Measurements from ENCODE around the gene CTNNA3. TPM values are rescaled to one million over a fixed set of nuclear protein-coding genes. Genes with fewer than 3 reads are reported as not detected.

CTNNA3 gene
- total and polyA plus RNA-seq, 2 donors (not counting 3 experiments of a cell fraction or from before 2014, with no cell fraction given), result not detected

GRCh38 chr10:66514666-66515065 is 1181.3 kb downstream of the CTNNA3 start:
- Histone ChIP-seq H2AFZ (ENCODE audit: low read depth, low read length) (no peak overlapping the region), H3K4me1 (ENCODE audit: control insufficient read depth, extremely low read depth, insufficient read depth, low read length) (no peaks in the 10 kb centered on the region), H3K9me1 (replicated peaks; ENCODE audit: control insufficient read depth, extremely low read depth, insufficient read depth, low read length) (no peaks in the 10 kb centered on the region), H3K27me3 (ENCODE audit: control insufficient read depth in 2 of 2, insufficient read depth in 2 of 2, low read length in 2 of 2) (no peaks in the 10 kb centered on the region), H3K4me2 (ENCODE audit: insufficient read depth, low read length) (no peak overlapping the region), H4K20me1 (replicated peaks; ENCODE audit: control insufficient read depth, extremely low read depth, insufficient read depth, low read length) (no peaks in the 10 kb centered on the region), H3K4me3 (replicated peaks in 1 of 3; ENCODE audit: insufficient read depth in 1 of 3, low read depth in 1 of 3, low read length in 3 of 3) (no peak overlapping the region), H3K36me3 (ENCODE audit: control insufficient read depth in 2 of 2, extremely low read depth in 1 of 2, insufficient read depth in 2 of 2, low read length in 2 of 2) (no peaks in the 10 kb centered on the region), H3K9me3 (replicated peaks; ENCODE audit: control insufficient read depth, insufficient read depth, low read length) (peaks cover 2% of the 10 kb centered on the region), H3K9ac (replicated peaks; ENCODE audit: extremely low read depth, insufficient read depth, low read length) (no peak overlapping the region), H3K79me2 (ENCODE audit: control insufficient read depth, insufficient read depth, low read length) (no peaks in the 10 kb centered on the region), H3K27ac (ENCODE audit: insufficient read depth, low read depth, low read length) (no peak overlapping the region)
- DNase-seq (ENCODE audit: low read depth, low spot score) (no peak), FAIRE-seq (no peak)
- no TSS peak for BruUV-seq (replicated peaks)
- intact Hi-C loops (cut with micrococcal nuclease), result no loop called here
- dilution Hi-C loops (cut with MboI; ENCODE audit: extremely low pct_ligation_motif_present, low sequenced_read_pairs), result no loop called here
- ChIA-PET CTCF (no interaction called here), POLR2A (no interaction called here)
- TF ChIP-seq MYC (IDR thresholded peaks at IDR 0.05; ENCODE audit: low read depth, low read length) (no peak), MAX (IDR thresholded peaks at IDR 0.05; ENCODE audit: insufficient read depth, insufficient read length) (no peak), POLR2AphosphoS5 (IDR thresholded peaks at IDR 0.05; ENCODE audit: insufficient read depth, low read depth, low read length) (no peak), GATA2 (IDR thresholded peaks at IDR 0.05; ENCODE audit: insufficient read depth, insufficient read length, low read depth, low read length) (no peak), POLR2A (IDR thresholded peaks at IDR 0.05; ENCODE audit: low read depth, low read length) (no peak), EZH2 (IDR thresholded peaks at IDR 0.05; ENCODE audit: borderline replicate concordance, low read depth, low read length, severe bottlenecking) (no peak), CTCF (IDR thresholded peaks at IDR 0.05; ENCODE audit: extremely low read depth in 1 of 2, insufficient read depth in 1 of 2, low read depth in 1 of 2, low read length in 2 of 2) (no peak), FOS (IDR thresholded peaks at IDR 0.05; ENCODE audit: borderline replicate concordance, insufficient read depth, low read length) (no peak), JUN (IDR thresholded peaks at IDR 0.05; ENCODE audit: borderline replicate concordance, insufficient read depth, insufficient read length, low read depth) (no peak)
